ENCODE measurements around the gene CWC25.

GRCh38 chr17:38797828-38798227, 27.3 kb downstream of the CWC25 start:
- TF ChIP-seq CTCF (IDR thresholded peaks at IDR 0.05) (no peak), POLR2A (IDR thresholded peaks at IDR 0.05) (no peak)
